Activated gamma-delta T cell treated with anti-CD3 and anti-CD28 coated beads, Interleukin-2, amount 50 U/mL, for 16 hours (primary cell): ENCODE data around the gene SLC7A10.
A peak's percentile ranks its signal among the peaks of the same experiment; 100 is the strongest.
"Not testable (repeated sequence)": the region's sequence is repeated elsewhere in the genome, so short reads cannot be mapped to it uniquely, and the experiment has no call there.

Source experiments
- DNase-seq: peaks from one replicate; pipeline ENCODE4 v3.0.0-alpha.2; 2020; ENCODE audit warnings: low read depth

The SLC7A10 gene

DNA sequence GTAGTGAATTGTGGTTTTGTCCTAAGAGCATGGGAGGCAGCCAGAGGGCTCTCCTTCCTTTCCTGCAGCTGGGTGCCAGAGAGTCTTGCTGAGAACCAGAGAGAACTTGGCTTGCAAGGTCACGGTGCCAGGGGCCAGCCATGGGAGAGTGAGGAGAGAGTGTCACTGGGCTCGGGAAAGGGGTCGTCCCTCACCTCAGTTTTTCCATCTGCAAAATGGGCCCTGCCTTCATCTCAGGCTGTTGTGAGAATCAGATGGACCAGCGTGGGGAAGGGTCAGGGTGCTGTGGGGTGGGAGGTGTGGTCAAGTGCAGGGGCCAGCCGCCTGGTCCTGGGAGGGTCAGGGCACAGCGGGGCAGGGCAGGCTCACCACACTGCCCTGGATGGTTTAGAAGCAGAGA is 24.2 kb downstream of the SLC7A10 start:
- DNase-seq, result no peak

DNA sequence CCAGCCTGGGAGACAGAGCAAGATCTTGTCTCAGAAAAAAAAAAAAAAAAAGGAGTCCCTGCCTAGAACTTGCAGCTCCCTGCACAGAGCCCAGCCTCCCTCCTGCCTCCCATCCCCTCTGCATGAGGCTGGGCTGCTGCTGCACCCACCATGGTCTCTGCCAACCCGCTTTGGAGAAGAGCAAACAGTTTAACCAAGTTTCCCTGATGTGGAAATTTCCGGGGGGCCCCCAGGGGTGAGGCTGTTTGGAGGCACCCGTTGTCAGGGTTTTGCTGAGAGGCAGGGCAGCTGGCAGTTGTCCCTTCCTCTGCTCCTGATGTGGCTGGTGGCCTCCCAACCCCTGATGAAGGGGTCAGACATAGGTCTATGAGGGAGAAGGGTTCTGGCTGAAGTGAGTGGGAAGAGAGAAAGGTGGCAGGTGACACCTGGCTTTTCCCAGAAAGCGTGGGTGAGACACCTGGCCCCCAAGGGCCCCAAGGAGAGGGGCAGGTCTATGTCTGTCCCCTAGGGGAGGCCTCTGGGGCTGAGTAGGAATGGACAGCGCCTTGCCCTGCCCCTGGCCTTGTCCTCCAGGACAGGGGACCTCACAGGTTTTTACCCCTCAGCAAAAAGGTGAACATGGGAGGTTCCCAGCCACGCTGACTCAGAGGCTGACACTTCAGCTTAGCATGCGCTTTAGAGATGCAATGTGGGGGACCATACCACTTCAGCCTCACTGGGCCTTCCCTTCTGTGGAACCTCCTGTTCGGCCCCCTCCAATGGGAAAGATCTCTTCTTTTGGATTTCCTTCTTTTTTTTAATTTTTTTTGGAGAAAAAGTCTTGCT is 26.0 kb downstream of the SLC7A10 start:
- DNase-seq, result no peak

DNA sequence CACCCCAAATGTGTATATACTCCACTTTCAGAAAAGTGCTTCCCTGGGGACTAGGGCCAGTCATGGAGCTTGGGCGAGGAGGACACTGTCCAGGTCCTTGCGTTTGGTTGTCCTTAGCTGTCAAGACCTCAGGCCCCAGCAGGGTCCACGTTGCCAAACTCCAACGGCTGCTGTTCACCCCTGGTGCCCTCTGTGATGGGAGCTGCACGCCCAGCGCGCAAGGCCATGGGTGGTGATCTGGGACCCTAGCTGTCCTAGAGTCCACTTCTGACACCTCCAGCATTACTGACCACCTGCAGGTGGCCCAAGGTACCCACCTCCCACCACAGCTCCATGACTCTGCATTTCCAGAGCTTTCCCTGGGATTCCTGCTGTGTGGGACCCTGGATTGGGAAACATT is 27.5 kb downstream of the SLC7A10 start:
- DNase-seq, result no peak

DNA sequence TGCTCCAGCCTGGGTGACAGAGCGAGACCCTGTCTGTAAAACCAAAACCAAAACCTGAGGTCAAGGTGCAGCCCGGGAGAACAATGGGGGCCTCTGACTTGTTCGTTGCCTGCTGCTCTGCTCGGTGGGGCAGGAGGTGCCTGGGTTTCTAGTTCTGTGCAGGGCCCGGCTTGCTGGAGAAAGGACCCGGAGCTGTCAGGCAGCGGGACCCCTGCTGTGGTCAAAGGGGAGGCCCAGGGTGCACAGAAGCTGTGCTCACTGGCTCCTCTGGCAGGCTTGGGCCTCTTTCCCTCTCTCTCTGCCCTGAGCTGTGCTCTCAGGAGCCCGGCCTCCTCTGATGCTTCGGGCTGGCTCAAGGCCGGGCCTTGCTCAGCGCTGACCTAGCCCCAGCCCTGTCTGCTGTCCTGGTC is 28.1 kb downstream of the SLC7A10 start:
- DNase-seq, result no peak

DNA sequence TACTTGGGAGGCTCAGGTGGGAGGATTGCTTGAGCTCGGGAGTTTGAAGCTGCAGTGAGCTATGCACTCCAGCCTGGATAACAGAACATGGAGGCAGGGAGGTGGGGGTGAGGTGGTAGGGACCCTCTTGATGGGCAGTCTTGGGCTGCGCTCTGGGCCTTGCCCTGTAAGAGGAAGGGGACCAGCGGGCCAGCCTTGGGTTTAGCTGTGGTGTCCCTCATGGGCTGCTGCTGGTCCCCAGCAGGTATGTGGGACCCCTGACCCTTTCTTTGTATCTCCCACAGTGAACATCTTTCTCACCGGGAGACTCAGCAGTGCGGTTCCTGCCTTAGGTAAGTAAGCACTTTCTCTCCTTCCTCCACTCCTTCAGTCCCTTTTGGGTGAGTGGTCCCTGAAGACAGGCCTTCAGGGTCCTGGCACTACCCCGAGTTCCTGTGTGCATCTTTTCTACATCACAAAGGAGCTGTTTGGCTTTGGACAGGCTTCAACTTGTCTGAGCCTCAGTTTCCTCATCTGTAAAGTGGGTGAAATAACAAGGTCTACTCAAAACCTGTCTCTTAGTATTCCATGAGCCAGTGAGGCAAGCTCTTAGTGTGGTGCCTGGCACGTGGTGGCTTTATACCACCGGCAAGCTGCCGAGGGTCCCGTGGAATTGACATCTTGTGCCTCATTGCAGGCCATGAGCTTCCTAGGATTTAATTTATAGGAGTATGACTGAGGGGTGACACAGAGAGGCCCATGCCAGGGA is 29.0 kb downstream of the SLC7A10 start:
- no peak for DNase-seq

DNA sequence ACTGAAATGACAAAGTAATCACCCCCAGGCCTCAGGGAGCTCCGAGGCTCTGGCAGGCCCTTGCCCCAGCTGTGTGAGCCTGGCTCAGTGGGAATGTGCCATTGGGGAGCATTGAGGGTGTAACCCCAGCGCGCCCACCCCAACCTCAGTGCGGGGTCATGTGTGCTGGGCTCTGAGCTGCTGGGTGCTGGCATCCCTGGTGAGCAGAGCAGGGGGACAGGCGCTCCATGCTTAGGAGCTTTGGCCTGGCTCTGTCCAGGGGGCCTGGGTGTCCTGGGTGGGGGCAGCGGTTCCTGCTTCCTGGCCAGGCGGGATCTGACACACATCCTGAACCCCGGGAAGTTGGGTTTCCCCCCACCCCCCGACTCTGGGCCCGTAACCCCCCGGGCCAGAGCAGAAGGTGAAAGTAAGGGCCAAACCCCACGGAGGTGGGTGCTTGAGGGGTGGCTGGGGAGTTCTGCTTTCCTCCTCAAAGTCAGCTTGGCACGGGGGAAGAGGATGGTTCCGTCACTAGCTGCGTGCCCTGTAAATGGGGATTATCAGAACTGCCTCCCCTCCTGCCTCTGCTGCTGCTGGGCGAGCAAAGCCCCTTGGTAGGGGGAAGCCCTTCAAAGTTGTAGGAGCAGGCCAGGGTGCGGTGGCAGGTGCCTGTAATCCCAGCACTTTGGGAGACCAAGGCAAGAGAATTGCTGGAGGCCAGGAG is 29.9 kb downstream of the SLC7A10 start:
- DNase-seq, result no peak

DNA sequence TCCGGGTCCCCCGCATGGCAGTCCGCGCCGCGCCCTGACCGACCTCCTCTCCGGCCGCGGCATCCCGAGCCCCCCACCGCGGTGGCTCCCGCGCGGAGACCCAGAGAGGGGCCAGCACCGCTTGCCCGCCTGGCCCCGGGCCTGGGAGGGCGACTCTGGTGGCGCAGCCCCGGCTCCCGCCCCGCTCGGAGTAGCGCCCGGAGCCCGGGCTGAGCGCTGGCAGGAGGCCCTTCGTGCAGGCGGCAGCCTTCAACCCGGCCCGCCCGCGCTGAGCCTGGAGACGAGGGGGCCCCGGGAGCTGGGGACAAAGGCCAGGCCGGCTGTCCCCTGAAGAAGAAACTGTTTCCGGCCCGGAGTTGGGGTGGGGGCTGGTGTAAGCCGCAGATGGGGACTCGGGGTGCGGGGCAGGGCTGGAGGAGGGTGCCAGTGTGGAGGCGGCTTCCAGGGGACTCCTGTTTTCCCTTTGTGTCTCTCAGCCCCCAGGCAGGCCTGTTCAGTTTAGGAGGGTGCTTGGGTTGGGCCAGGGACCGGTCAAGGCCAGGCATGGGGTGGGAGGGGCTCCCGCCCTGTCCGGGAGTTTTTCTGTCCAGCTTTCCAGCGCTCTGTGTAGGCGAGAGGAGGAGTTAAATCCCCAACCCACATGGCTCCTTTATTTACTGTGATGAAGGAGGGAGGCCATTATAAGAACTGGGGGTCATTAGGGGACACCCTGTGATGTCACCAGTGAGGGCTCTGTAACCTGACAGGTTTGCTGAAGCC is 30.6 kb downstream of the SLC7A10 start:
- no peak for DNase-seq

DNA sequence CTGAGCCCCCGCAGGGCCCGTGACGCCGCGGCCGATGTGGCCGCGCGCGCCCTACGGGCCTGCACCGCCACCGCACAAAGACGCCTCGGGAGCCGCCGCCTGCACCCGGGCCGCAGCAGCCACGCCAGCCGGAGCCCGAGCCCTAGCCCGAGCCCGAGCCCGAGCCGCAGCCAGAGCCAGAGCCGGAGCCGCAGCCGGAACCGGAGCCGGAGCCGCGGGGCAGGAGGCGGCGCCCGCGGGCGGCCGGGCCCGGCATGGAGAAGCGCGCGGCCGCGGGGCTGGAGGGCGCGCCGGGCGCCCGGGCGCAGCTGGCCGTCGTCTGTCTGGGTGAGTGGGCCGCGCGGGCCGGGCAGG is 31.1 kb downstream of the SLC7A10 start:
- no peak for DNase-seq

DNA sequence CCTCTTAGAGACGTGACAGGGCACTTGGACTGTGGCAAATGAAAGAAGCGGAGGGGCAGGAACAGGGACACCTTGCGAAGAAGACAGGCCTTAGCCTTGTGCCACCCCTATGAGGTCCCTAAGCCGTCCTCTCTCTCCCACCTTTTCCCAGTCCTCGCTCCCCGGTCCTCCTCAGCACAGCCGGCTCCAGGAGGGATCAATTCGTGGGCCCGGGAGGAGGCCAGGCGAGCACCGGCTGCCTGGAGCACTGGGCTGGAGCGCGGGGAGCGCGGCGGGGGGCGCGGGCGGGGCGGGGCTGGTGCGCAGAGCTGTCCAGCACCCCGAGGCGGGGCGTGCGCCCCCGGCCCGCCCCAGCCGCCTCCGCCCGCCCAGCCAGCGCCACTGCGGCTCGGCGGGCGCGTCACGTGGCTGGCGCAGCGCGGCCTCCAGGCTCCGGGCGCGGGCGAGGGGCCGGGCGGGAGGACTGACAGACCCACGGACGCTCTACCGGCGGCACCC is 31.7 kb downstream of the SLC7A10 start, which contains the start of gene LRP3:
Gene LRP3, plus strand, starts transcription at position 466 of the 498 bp plus-strand sequence. CDS start 456 bp downstream, outside the sequence.
- no peak for DNase-seq

DNA sequence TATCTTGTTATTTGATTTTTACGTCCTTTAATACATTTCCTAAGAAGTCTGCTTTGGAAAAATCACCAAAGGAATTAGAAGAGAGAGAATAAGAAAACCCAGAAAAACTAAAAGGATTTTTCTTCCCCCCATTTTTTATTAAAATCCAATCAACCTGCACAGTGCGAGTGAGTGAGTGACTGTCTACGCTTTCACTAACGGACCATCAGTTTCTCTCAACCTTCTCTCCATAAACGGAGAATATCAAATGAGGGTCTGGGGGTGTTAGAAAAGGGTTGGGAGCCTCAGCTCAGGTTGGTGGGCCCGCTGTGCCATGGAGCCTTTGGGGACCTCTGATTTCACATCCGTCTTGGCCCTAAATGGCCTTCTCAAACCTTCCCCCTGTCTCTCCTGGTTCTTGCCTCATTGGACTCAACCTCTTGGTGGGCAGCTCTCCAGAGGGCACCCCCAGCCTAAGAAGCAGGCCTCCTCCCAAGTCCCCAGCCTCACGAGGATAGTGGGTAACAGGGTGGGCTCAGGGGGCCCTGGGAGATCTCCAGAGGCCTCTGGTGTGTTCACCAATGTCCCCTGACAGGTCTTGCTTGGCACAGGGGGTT is 32.3 kb downstream of the SLC7A10 start:
- no peak for DNase-seq

DNA sequence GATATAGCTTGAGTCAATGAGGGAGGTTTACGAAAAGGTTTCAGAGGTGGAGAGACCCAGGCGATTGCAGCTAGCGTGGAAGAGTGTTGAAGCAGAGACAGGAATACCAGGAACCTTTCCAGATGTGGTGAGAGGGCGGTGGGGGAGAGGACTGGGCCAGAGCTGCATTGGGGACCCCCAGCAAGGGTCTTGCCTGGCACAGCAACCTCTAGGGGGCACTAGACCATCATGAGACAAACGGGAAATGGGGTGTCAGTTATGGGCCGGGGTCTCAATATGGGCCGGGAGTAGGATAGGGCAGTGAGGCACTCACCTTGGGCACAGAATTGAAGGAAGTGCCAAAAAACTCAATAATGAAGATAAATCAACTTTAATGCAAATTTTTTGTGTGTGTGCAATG is 33.6 kb downstream of the SLC7A10 start:
- no peak for DNase-seq

DNA sequence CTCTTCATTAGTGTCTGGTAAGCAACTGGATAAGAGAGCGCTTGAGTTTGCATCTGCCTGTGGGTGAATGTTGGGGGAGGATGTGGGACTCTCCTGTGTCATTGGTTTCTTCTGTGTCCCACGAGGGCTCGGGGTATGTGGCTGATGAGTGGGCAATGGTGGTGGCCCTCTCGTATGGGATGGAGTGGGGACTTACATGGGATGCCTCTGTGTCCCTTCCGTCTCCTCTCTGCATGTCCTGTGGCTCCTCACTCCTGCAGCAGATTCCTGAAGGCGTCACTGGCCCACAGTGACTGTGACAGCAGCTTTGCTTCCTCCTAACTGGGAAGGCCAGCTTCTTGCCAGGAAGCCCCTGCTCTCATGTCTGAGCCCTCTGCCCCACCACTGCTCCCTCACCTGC is 34.1 kb downstream of the SLC7A10 start:
- no peak for DNase-seq

DNA sequence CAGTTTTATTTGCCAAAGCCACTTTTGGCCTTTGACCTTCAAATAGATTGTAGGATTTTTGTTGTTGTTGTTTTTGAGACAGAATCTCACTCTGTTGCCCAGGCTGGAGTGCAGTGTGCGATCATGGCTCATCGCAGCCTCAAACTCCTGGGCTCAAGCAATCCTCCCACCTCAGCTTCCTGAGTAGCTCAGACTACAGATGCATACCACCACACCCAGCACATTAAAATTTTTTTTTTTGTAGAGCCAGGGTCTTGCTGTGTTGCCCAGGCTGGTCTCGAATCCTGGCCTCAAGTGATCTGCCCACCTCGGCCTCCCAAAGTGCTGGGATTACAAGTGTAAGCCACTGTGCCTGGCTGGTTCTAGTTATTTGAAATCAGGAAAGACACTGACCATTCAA is 34.6 kb downstream of the SLC7A10 start:
- not testable (repeated sequence) for DNase-seq

DNA sequence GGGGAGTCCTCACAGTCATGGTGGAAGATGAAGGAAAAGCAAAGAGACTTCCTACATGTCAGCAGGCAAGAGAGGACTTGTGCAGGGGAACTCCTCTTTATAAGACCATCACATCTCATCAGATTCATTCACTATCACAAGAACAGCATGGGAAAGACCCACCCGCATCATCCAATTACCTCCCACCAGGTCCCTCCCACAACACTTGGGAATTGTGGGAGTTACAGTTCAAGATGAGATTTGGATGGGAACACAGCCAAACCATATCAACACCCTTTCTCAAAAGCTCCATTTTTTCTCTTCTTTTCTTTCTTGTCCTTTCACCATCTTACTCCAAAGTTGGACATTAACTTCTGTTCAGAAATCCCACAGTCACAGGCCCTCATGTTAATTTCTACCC is 36.2 kb downstream of the SLC7A10 start:
- no peak for DNase-seq

DNA sequence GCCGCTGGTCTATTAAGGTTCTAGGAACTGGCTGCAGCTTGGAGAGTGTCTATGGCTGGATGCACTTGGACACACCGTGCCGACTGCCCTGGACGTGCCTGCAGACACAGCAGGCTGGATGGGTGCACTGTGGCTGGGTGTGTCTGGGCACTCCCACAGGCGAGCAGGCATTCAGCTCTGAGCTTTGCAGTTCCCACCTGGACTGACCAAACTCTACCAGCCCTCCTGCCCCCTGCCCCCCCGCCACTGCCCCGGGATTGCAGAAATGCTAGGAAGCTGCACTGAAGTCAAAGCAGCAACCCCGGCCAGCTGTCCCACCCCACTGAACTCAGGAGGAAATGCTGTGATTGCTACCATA is 38.5 kb downstream of the SLC7A10 start:
- no peak for DNase-seq

DNA sequence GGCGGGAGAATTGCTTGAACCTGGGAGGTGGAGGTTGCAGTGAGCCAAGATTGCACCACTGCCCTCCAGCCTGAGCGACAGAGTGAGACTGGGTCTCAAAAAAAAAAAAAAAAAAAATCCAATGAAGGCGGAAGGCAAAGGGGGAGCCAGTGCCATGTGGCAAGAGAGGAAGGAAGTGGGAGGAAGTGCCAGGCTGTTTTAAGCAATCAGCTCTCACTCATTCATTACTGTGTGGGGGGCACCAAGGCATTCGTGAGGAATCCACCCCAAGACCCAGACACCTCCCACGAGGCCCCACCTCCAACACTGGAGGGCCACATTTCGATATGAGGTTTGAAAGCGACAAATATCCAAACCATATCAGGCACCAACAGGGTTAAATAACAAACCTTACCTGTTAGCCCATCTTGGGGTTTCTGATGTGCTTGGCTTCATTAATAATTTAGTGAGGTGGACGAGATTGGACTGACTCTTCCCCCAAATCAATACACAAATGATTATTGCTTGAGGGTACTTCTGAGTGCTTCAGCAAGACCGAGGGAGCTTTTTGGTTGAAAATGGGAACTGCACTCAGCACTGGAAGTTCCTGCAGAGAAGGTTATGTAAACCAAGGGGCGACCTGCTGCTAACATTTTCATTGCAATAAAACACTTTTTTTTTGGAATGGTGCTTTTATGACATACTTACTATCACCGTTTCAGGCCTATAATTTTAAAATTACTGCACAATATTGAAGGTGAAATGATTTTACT is 39.0 kb downstream of the SLC7A10 start:
- no peak for DNase-seq

DNA sequence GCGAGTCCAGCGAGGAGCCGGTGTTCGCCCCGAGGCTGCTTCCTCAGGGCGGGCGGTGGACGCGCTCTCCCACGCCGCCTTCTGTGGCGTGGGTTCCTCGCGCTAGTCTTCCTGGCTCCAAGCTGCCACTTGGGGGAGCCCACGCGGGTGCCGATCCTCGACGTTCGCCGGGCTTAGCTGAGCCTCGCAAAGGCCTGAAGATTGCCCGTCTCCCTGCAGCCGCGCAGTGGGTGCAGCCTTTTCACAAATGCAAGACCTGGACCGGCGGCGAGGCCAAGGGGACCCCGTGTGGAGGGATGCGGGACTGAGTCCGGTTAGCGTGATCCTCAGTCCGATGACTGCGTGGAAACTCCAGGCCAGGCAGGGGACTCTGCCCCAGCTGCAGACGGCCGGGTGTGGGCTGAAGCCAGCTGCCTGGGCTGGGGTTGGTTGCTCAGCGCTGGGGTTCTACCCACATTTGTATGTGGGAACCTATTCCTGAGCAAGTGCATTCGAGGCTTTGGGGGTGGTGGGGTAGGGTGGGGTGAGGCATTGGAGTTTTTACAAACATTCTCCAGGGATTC is 48.2 kb downstream of the SLC7A10 start:
- DNase-seq, result peak; percentile 65

DNA sequence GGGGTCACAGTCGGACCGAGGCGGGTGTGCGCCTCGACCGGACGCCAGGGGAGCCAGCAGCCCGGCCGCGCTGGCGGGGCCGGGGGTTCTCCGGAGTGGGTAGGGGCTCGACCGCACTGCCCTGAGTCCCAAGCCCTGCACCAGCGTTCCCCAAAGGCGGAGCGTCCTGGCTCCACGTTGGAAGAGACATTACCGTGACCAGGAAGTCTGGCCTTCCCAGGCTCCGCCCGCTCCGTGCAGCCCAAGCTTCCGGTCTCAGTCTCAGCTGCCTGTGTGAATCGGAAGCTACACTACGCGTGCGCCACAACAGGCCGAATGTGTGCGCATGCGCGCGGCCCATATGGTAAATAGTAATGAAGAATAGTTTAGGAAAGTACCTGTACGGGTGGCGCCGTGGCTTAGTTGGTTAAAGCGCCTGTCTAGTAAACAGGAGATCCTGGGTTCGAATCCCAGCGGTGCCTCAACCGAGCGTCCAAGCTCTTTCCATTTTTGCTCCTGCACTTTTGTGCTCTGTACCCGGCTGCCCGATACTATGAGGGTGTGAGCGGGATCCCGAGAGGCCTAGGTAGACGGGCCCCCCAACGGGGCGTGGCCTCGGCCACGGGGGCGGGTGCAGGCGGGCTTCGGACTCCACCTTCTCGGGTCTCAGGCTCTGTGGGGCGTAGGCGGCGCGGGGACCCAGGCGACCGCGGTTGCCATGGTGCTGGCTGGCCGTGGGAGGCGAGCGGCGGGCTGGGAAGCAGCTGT is 48.8 kb downstream of the SLC7A10 start:
- peak; percentile 92 for DNase-seq

DNA sequence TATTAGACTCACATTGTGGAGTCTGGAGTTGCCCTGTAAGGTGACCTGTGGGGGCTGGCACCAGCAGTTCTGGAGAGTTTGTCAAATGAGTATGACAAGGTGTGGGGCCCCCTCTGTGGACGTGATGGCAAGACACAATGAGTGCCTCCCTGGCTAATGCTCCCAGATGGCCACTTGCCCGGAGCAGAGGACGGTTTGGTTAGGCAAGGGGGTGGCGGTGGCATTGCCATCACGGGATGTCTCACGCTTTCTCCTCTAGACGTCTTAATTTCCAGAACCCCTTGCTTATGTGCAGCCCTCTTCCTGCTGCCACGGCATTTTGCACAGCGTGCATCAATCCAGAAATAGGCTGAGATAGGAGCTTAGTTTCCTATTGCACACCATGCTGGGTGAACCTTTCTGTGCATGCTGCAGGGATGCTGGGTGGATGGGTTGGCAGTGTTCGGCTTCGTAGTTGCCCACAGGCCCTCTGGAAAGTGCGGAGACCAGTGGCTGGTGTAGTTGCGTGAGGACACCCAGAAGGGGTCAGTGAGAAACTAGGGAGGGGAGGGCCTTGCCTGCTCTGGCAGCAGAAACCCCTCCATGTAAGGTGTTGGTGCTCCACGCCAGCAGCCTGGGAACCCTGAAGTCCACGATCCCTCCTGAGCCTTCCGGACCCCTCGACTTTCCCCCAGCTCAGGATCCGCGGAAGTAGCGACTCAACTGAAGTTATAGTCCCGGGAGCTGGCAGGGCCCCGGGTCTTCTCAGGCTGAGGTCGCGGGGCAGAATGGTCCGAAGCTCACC is 49.6 kb downstream of the SLC7A10 start:
- no peak for DNase-seq
